GM18951 (cell line): Measurements from ENCODE around the gene MUC2.

Experiments used
- POLR2A ChIP-seq: IDR thresholded peaks from 4 replicates; pipeline ENCODE4 v1.6.1; 2011; ENCODE audit warnings: mild to moderate bottlenecking; ENCODE audit not compliant: insufficient read length, insufficient read depth; ENCODE audit errors: extremely low read depth
- in situ Hi-C: fragments of 300-500 bp; cut with MboI; formaldehyde crosslinking; loops from one replicate; pipeline ENCODE4 v1.12.0; 2022; ENCODE audit warnings: low sequenced_read_pairs, mixed read lengths, inconsistent platforms; ENCODE audit not compliant: unreplicated experiment

MUC2 gene

GRCh38 chr11:1117992-1118391, 43.3 kb downstream of the MUC2 start:
- in situ Hi-C loops: no loop called here
- TF ChIP-seq POLR2A: no peak

GRCh38 chr11:1118755-1119603, 44.3 kb downstream of the MUC2 start:
- TF ChIP-seq POLR2A: no peak
- in situ Hi-C loops: no loop called here

GRCh38 chr11:1119604-1120146, 45.0 kb downstream of the MUC2 start:
- in situ Hi-C loops: no loop called here

GRCh38 chr11:1120532-1121330, 46.1 kb downstream of the MUC2 start:
- in situ Hi-C loops: no loop called here
- TF ChIP-seq POLR2A: no peak

More at GRCh38 chr11:1119604-1120146, 45.0 kb downstream of the MUC2 start:
- no peak for TF ChIP-seq POLR2A

- no peak for TF ChIP-seq POLR2A
- in situ Hi-C loops: no loop called here
Measured at GRCh38 chr11:1121331-1121812, 46.7 kb downstream of the MUC2 start.

GRCh38 chr11:1121813-1122663, 47.4 kb downstream of the MUC2 start:
- TF ChIP-seq POLR2A: no peak
- in situ Hi-C loops: no loop called here

GRCh38 chr11:1122664-1123002, 48.0 kb downstream of the MUC2 start:
- no peak for TF ChIP-seq POLR2A
- in situ Hi-C loops: no loop called here

- in situ Hi-C loops: no loop called here
- no peak for TF ChIP-seq POLR2A
Measured at GRCh38 chr11:1123970-1124369, 49.3 kb downstream of the MUC2 start.
